ENCODE results near the gene PGM2L1.

DNA sequence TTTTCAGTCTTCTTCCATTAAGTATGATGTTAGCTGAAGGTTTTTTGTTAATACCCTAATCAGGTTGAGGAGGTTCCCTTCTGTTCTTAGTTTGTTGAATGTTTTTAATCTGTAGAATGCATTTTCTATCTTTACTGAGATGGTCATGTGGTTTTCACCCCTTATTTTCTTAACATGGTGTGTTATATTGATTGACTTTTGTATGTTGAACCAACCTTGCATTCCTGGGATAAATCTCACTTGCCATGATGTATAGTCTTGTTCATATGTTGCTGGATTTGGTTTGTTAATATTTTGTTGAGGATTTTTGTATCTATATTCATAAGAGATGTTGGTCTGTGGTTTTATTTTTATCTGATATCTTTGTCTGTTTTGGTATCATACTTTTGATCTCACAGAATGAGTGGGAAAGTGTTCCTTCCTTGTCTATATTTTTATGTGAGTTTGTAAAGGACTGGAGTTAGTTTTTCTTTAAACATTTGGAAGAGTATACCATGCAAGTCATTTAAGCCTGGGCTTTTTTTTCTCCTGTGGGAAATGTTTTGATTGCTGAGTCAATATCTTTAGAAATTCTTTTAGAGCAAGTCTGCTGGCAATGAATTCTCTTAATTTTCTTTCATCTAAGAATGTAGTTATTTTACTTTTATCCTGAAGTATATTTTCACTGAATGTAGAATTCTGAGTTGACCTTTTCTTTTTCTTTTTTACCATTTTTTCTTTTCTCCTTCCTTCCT lies 81.3 kb downstream of the PGM2L1 start:
- TF ChIP-seq, protein P1, sequence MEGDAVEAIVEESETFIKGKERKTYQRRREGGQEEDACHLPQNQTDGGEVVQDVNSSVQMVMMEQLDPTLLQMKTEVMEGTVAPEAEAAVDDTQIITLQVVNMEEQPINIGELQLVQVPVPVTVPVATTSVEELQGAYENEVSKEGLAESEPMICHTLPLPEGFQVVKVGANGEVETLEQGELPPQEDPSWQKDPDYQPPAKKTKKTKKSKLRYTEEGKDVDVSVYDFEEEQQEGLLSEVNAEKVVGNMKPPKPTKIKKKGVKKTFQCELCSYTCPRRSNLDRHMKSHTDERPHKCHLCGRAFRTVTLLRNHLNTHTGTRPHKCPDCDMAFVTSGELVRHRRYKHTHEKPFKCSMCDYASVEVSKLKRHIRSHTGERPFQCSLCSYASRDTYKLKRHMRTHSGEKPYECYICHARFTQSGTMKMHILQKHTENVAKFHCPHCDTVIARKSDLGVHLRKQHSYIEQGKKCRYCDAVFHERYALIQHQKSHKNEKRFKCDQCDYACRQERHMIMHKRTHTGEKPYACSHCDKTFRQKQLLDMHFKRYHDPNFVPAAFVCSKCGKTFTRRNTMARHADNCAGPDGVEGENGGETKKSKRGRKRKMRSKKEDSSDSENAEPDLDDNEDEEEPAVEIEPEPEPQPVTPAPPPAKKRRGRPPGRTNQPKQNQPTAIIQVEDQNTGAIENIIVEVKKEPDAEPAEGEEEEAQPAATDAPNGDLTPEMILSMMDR (IDR thresholded peaks at IDR 0.05): no peak
- no peak for TF ChIP-seq POLR2A (IDR thresholded peaks at IDR 0.05)

All from lower leg skin (tissue), 3 donors.